Activated CD4-positive, alpha-beta T cell treated with anti-CD3 and anti-CD28 coated beads, Interleukin-2, amount 10 ng/mL, durations not matched to agents 7 days and 5 days (primary cell): Measurements from ENCODE around the gene OR2B2. TPM values are rescaled to one million over a fixed set of nuclear protein-coding genes. Genes with fewer than 3 reads are reported as not detected.

ENCODE experiments used
- CTCF ChIA-PET: fragments of 350-600 bp; sonication (Branson Sonifier 250); formaldehyde crosslinking; loops from one replicate; lab custom pipeline; 2021; ENCODE audit warnings: antibody characterized with exemption; lab: Charles Lee
- POLR2A ChIA-PET: fragments of 350-600 bp; sonication (Branson Sonifier 250); formaldehyde crosslinking; loops from one replicate; lab custom pipeline; 2021; ENCODE audit warnings: antibody characterized with exemption; lab: Charles Lee
- DNase-seq: peaks from one replicate; pipeline ENCODE4 v3.0.0-alpha.2; 2020
- H3K27ac Mint-ChIP-seq: one replicate; pipeline ENCODE4 v1.8.0; 2021; ENCODE audit warnings: mild to moderate bottlenecking, moderate library complexity, mixed read lengths
- H3K27me3 Mint-ChIP-seq: one replicate; pipeline ENCODE4 v1.8.0; 2021; ENCODE audit warnings: mixed read lengths
- H3K36me3 Mint-ChIP-seq: one replicate; pipeline ENCODE4 v1.8.0; 2021; ENCODE audit warnings: low read depth, mixed read lengths
- H3K4me1 Mint-ChIP-seq: one replicate; pipeline ENCODE4 v1.8.0; 2021; ENCODE audit warnings: mixed read lengths
- H3K4me3 Mint-ChIP-seq: one replicate; pipeline ENCODE4 v1.8.0; 2021; ENCODE audit warnings: mild to moderate bottlenecking, moderate library complexity, mixed read lengths
- H3K9me3 Mint-ChIP-seq: one replicate; pipeline ENCODE4 v1.8.0; 2021; ENCODE audit warnings: mixed read lengths
- total RNA-seq, 2 experiments: library from RNA; stranded (reverse); gene quantifications; one replicate each; pipeline ENCODE4 v1.2.3, GENCODE V29; 2021

OR2B2 gene
- total RNA-seq, 2 experiments from 2014 or later: not detected

DNA sequence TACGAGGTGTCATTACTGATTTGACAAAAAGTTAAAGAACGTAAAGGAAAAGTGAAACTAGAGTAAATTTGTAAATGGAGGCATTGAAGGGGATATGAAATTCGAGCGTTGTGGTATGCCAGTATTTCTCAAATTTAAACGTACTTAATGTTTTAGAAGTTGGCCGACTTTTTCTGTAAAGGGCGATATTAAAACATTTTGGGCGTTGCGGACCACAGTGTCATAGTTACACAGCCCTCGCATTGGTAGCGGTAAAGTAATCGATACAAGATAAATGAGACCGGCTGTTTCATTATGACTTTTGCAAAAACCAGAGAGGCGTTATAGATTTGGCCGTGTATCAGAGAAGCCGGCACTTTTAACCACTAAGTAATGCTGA lies 39.6 kb downstream of the OR2B2 start:
- H3K36me3 Mint-ChIP-seq: peaks cover 14% of the 10 kb centered on the region
- H3K4me3 Mint-ChIP-seq: peak overlapping the region; percentile 92
- POLR2A ChIA-PET: interaction anchor here (0.6 to 12.5 kb wide), 21 partner anchors 9 to 1846 kb away, joined by 3 to 593 read pairs (median 5); partner anchors contain the start of gene ZSCAN26
- H3K27ac Mint-ChIP-seq: peak overlapping the region; percentile 99
- no peaks in the 10 kb centered on the region for H3K27me3 Mint-ChIP-seq
- peaks cover 6% of the 10 kb centered on the region for H3K9me3 Mint-ChIP-seq
- CTCF ChIA-PET: interaction anchor here (0.9 to 4.8 kb wide), 9 partner anchors 9 to 100 kb away, joined by 3 to 43 read pairs (median 8); a partner anchor contains a TSS
- DNase-seq: peak; percentile 37
- H3K4me1 Mint-ChIP-seq: peaks cover 62% of the 10 kb centered on the region

DNA sequence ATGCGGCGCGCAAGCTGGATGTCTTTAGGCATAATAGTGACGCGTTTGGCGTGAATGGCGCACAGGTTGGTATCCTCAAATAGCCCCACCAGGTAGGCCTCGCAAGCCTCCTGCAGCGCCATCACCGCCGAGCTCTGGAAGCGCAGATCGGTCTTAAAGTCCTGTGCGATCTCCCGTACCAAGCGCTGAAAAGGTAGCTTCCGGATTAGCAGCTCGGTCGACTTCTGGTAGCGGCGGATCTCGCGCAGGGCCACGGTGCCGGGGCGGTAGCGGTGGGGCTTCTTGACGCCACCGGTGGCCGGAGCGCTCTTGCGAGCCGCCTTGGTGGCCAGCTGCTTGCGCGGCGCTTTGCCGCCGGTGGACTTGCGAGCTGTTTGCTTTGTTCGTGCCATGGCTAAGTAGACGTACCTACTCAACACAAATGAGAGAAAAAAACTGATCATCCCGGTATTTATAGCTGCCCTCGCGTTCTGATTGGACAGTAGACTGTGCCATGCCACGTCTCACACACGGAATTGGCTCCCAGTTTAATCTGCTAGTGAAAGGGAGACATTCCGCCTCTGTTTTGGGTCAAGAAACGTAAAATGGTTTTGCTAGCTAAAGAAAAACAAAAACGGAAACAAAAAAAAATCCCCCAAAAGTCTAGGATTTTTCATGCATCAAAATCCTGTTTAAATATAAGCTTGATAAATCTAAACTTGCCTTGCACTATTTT lies 40.1 kb downstream of the OR2B2 start:
- peak overlapping the region; percentile 92 for H3K4me3 Mint-ChIP-seq
- peak overlapping the region; percentile 99 for H3K27ac Mint-ChIP-seq
- H3K4me1 Mint-ChIP-seq: peaks cover 65% of the 10 kb centered on the region
- H3K36me3 Mint-ChIP-seq: peaks cover 14% of the 10 kb centered on the region
- CTCF ChIA-PET: interaction anchor here (0.8 to 4.8 kb wide), 11 partner anchors 9 to 738 kb away, joined by 3 to 43 read pairs (median 4); a partner anchor contains a TSS
- H3K9me3 Mint-ChIP-seq: peaks cover 6% of the 10 kb centered on the region
- no peaks in the 10 kb centered on the region for H3K27me3 Mint-ChIP-seq
- POLR2A ChIA-PET: interaction anchor here (0.6 to 12.5 kb wide), 26 partner anchors 8 to 1851 kb away, joined by 3 to 593 read pairs (median 5); partner anchors contain the start of gene ZSCAN26
- DNase-seq: peak; percentile 94

DNA sequence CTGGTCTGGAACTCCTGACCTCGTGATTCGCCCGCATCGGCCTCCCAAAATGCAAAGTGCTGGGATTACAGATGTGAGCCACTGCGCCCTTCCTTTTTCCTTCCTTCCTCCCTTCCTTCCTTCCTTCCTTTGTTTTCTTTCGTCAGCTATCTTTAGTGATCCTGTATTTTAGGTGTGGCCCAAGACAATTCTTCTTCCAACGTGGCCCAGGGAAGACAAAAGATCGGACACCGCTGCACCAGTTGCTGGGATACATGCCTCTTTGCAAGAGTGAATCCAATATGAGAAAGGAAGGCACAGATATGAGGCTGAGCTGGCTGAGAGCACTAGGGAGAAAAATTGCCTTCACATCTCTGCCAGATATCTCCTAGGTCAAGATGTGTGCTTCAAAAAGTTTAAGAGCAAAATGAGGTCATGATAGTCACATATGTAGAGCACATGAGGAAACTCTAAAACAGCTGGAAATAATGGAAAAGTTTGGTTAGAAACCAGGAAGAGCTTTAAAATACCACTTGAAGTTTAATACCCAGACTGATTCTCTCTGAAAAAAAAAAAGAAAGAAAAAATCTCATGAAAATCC lies 41.8 kb downstream of the OR2B2 start:
- Mint-ChIP-seq H3K4me3 (peak overlapping the region; percentile 92), H3K36me3 (peaks cover 14% of the 10 kb centered on the region), H3K4me1 (peaks cover 71% of the 10 kb centered on the region)

DNA sequence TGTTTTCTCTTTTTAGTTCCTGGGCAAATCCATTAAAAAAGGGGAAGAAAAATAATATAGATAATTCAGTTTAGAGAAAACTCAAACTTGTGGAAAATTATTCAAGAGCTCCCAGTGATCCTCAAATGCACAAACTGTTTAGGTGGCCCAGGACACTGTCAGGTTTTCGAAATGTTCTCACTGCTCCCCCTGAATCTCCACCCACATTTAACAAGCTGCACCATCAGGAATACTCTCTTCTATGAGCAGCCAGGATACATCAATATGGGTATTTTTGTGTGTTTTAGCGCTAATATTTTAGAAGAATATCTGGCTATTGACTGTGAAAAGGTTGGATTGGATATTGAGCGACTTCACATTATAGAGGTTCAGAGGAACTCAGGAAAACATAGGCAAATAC lies 43.9 kb downstream of the OR2B2 start:
- ChIA-PET POLR2A (interaction anchor here (1.0 to 12.5 kb wide), 6 partner anchors 24 to 1837 kb away, joined by 4 to 593 read pairs (median 143); a partner anchor contains a TSS), CTCF (interaction anchor here (1.7 to 6.3 kb wide), 3 partner anchors 27 to 44 kb away, joined by 4 to 47 read pairs (median 45); a partner anchor contains a TSS)
- Mint-ChIP-seq H3K27me3 (no peaks in the 10 kb centered on the region), H3K9me3 (peaks cover 3% of the 10 kb centered on the region), H3K27ac (peak overlapping the region; percentile 100), H3K36me3 (peaks cover 19% of the 10 kb centered on the region), H3K4me3 (peak overlapping the region; percentile 99), H3K4me1 (peaks cover 74% of the 10 kb centered on the region)
- DNase-seq: no peak

More for the DNA sequence above, 41.8 kb downstream of the OR2B2 start:
- H3K27me3 Mint-ChIP-seq: no peaks in the 10 kb centered on the region
- peak overlapping the region; percentile 99 for H3K27ac Mint-ChIP-seq
- no peak for DNase-seq
- peaks cover 6% of the 10 kb centered on the region for H3K9me3 Mint-ChIP-seq
- ChIA-PET CTCF (interaction anchor here (0.6 to 6.3 kb wide), 10 partner anchors 11 to 198 kb away, joined by 3 to 47 read pairs (median 4); a partner anchor contains a TSS), POLR2A (interaction anchor here (2.0 to 12.5 kb wide), 8 partner anchors 22 to 1838 kb away, joined by 5 to 593 read pairs (median 28); a partner anchor contains a TSS)

DNA sequence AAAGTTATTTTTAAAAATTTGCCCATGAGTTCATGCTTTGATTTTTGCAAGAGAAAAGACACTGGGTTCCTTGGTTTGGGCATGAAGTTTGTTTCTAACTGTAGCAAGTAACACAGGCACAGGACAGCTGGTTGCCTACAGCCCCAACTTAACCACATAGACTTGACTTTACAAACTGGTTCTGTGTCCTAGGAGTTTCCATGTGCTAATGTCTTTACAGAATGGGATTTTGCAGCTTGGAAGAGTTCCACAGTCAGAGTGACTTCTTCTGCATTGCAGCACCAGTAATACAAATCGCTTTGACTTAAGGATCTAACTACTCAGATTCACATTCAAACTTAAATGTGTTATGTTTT lies 44.3 kb downstream of the OR2B2 start:
- ChIA-PET CTCF (interaction anchor here (1.1 to 6.3 kb wide), 4 partner anchors 27 to 72 kb away, joined by 3 to 47 read pairs (median 24); a partner anchor contains a TSS), POLR2A (interaction anchor here (0.7 to 12.5 kb wide), 15 partner anchors 25 to 1842 kb away, joined by 3 to 593 read pairs (median 14); a partner anchor contains a TSS)
- peak; percentile 25 for DNase-seq
- Mint-ChIP-seq H3K4me3 (peak overlapping the region; percentile 99), H3K36me3 (peaks cover 19% of the 10 kb centered on the region), H3K4me1 (peaks cover 74% of the 10 kb centered on the region), H3K9me3 (peaks cover 3% of the 10 kb centered on the region), H3K27ac (peak overlapping the region; percentile 100), H3K27me3 (no peaks in the 10 kb centered on the region)

DNA sequence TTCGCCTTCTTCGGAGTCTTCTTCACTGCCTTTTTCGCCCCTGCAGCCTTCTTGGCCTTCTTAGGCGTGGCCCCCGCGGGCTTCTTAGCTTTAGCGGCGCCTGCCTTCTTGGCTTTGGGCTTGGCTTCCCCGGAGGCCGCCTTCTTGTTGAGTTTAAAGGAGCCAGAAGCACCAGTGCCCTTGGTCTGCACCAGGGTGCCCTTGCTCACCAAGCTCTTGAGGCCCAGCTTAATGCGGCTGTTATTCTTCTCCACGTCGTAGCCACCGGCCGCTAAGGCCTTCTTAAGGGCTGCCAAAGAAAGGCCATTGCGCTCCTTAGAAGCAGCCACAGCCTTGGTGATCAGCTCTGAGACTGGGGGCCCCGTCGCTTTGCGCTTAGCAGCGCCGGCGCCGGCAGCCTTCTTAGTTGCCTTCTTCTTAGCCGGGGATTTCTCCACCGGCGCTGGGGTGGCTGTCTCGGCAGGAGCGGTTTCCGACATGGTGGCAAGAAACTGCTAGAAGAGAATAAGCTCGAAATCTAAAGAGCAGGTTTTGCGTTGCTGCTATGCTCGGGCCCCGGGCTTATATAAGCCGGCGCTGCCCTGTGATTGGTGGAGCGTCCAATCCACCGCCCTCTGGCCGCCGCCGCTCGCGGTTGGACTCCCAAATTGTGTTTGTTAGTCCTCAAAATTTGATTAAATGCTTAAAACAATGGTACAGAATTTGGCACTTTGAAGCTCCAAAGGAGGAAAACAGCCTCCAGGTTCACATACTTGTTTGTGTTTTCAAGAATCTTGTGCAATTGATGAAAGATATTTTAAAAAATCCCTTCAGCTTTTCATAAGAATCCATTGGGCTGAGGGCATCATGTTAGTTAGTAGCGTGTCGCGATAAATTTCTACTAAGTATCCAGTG lies 44.9 kb downstream of the OR2B2 start:
- peak overlapping the region; percentile 100 for H3K27ac Mint-ChIP-seq
- CTCF ChIA-PET: interaction anchor here (1.1 to 6.3 kb wide), 5 partner anchors 28 to 71 kb away, joined by 3 to 47 read pairs (median 6); a partner anchor contains a TSS
- H3K36me3 Mint-ChIP-seq: peaks cover 19% of the 10 kb centered on the region

DNA sequence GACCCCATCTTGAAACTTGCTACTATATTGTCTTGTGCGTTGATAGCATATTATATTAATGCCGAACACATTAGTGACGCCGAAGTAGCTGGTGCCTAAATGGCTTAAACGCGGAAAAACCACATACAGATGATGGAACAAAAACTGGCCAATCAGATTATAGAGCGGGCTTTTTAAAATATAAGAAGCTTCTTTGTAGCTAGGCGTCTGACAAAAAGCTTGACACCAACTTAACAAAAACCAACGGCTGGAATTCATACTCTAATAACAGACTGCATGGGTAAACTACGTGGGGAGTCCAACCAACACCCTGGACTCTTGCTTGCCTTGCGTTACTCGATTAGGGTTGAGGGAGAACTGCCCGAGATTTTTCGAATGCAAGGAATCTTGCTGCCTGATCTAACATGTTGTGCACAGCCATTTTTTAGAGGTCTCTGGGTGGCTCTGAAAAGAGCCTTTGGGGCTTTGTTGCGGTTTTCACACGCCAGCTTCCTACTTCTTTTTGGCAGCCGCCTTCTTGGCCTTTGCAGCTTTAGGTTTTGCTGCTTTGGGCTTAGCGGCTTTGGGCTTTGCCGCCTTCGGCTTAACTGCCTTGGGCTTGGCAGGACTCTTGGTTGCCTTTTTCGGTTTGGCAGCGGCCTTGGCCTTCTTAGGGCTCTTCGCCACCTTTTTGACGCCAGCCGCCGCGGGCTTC lies 45.7 kb downstream of the OR2B2 start:
- Mint-ChIP-seq H3K27me3 (no peaks in the 10 kb centered on the region), H3K36me3 (peaks cover 17% of the 10 kb centered on the region), H3K4me3 (peak overlapping the region; percentile 99), H3K27ac (peak overlapping the region; percentile 100), H3K4me1 (peaks cover 79% of the 10 kb centered on the region), H3K9me3 (peaks cover 3% of the 10 kb centered on the region)
- POLR2A ChIA-PET: interaction anchor here (0.6 to 12.5 kb wide), 28 partner anchors 14 to 1846 kb away, joined by 3 to 593 read pairs (median 5); partner anchors contain the start of gene TRIM27
- CTCF ChIA-PET: interaction anchor here (0.6 to 6.3 kb wide), 9 partner anchors 15 to 210 kb away, joined by 3 to 47 read pairs (median 6); a partner anchor contains a TSS
- peak; percentile 72 for DNase-seq

More for the DNA sequence above, 44.9 kb downstream of the OR2B2 start:
- H3K9me3 Mint-ChIP-seq: peaks cover 3% of the 10 kb centered on the region
- H3K4me1 Mint-ChIP-seq: peaks cover 77% of the 10 kb centered on the region
- H3K4me3 Mint-ChIP-seq: peak overlapping the region; percentile 99
- POLR2A ChIA-PET: interaction anchor here (0.6 to 12.5 kb wide), 26 partner anchors 25 to 1847 kb away, joined by 3 to 593 read pairs (median 5); a partner anchor contains a TSS
- DNase-seq: peak; percentile 91
- no peaks in the 10 kb centered on the region for H3K27me3 Mint-ChIP-seq

DNA sequence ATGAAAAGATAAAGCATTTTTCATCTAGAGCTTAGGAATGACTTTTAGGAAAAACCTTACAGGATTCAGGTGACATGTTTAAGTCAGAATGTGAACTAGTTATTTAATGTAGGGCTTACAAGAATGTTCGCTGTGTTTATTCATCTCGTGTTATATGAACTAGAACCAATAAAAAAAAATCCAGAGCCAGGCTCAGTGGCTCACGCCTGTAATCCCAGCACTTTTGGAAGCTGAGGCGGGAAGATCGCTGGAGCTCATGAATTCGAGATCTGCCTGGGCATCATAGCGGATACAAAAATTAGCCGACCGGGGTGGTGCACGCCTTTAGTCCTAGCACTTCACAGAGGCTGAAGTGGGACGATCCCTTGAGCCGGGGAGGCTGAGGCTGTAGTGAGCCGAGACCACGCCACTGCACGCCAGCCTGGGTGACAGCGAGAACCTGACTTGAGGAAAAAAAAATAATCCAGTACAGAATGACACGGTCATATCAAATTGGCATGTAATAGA lies 46.3 kb downstream of the OR2B2 start:
- peak overlapping the region; percentile 99 for H3K4me3 Mint-ChIP-seq
- ChIA-PET CTCF (interaction anchor here (0.6 to 6.3 kb wide), 13 partner anchors 14 to 1668 kb away, joined by 3 to 47 read pairs (median 6); a partner anchor contains a TSS), POLR2A (interaction anchor here (0.6 to 12.5 kb wide), 32 partner anchors 8 to 1845 kb away, joined by 3 to 593 read pairs (median 6); partner anchors contain the start of gene TRIM27)

DNA sequence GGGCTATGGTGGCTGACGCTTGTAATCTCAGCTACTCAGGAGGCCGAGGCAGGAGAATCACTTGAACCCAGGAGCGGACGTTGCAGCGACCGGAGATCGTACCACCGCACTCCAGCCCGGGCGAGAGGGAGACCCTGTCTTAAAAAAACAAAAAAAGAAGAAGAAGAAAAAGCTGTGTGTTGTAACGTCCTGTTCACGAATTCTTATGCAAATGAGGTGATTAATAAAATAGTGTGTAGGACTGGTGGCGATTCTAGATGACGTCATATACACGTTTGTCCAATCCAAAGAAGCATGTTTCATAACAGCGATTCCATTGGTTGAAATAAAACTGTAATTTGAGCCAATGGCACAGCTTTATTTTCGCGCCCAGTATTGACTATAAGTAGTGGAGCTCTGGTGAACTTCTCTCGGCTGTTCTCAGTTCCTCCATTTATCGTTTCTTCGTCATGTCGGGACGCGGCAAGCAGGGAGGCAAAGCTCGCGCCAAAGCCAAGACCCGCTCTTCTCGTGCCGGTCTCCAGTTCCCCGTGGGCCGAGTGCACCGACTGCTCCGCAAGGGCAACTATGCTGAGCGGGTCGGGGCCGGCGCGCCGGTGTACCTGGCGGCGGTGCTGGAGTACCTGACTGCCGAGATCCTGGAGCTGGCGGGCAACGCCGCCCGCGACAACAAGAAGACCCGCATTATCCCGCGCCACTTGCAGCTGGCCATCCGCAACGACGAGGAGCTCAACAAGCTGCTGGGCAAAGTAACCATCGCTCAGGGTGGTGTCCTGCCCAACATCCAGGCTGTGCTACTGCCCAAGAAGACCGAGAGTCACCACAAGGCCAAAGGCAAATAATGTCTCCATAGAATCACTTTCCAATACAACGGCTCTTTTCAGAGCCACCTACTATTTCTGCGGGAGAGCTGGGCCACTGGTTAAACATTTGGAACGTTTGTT lies 47.0 kb downstream of the OR2B2 start:
- peak; percentile 88 for DNase-seq
- no peaks in the 10 kb centered on the region for H3K27me3 Mint-ChIP-seq
- H3K27ac Mint-ChIP-seq: peak overlapping the region; percentile 100
- ChIA-PET POLR2A (interaction anchor here (0.6 to 12.5 kb wide), 29 partner anchors 8 to 1845 kb away, joined by 3 to 593 read pairs (median 5); a partner anchor contains a TSS), CTCF (interaction anchor here (0.6 to 6.3 kb wide), 16 partner anchors 12 to 1667 kb away, joined by 3 to 47 read pairs (median 6); a partner anchor contains a TSS)
- H3K4me1 Mint-ChIP-seq: peaks cover 65% of the 10 kb centered on the region
- H3K9me3 Mint-ChIP-seq: no peaks in the 10 kb centered on the region
- H3K36me3 Mint-ChIP-seq: peaks cover 13% of the 10 kb centered on the region
- peak overlapping the region; percentile 99 for H3K4me3 Mint-ChIP-seq

More for the DNA sequence above, 46.3 kb downstream of the OR2B2 start:
- H3K4me1 Mint-ChIP-seq: peaks cover 73% of the 10 kb centered on the region
- peak; percentile 61 for DNase-seq
- H3K36me3 Mint-ChIP-seq: peaks cover 17% of the 10 kb centered on the region
- H3K27me3 Mint-ChIP-seq: no peaks in the 10 kb centered on the region
- H3K9me3 Mint-ChIP-seq: peaks cover 3% of the 10 kb centered on the region
- H3K27ac Mint-ChIP-seq: peak overlapping the region; percentile 100
